ENCODE data around the gene OSCAR.

The OSCAR gene

DNA sequence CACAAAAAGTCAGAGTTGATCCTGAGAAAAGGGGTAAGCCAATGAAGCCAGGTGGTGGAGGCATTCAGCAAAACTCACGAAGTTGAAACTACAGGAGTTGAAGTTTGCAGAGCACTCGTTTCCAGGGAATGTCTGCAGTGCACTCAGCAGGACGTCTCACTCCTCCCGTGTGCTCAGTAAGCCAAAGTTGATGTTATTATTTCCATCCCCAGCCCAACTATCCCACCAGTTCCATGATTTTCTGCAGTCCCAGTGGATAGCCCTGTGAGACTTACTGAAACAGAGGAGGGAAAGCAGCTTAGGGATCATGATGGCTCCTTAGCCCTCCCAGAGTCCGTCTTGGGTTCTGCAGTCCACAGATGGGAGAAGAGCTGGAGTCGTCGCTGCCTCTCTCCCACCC is 19.6 kb downstream of the OSCAR start, which contains the start of gene TARM1:
Gene TARM1 (minus strand): TSS at position 334 of the 400 bp plus-strand sequence. CDS start 25 bp downstream, at position 309.
- DNase-seq = no peak

DNA sequence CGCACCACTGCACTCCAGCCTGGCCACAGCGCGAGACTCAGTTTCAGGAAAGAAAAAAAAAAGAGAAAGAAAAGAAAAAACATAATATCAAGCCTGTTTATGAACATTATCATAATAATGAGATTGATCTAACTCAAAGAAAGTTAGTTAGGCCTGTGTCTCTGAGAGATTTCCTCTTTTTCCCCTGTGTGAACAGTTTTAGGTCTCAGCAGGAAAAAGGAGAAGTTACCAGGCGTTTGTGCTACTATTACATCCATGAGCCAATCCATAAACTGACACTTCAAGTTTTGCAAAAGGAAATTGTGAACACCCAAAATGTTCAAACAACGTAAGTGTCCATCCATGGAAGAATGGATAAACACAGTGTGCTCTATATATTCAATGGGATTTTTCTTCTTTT is 23.3 kb downstream of the OSCAR start:
- no peak for DNase-seq

DNA sequence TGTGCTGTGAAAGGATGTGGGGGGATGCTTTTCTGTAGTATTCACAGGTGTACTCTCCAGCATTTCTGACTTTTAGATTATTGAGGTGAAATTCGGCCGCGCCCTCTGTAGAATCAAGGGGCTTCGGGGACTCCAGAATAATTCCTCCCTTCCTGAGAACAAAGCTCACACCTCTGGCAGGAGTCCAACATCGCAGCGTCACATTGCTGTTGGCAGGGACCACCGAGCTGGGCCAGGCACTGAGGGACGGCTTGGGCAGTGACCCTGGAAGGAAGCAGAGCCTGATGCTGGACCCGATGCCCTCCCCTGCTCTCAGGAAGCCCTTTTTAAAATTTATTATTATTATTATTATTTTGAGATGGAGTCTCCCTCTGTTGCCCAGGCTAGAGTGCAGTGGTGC is 25.8 kb downstream of the OSCAR start:
- DNase-seq = no peak

DNA sequence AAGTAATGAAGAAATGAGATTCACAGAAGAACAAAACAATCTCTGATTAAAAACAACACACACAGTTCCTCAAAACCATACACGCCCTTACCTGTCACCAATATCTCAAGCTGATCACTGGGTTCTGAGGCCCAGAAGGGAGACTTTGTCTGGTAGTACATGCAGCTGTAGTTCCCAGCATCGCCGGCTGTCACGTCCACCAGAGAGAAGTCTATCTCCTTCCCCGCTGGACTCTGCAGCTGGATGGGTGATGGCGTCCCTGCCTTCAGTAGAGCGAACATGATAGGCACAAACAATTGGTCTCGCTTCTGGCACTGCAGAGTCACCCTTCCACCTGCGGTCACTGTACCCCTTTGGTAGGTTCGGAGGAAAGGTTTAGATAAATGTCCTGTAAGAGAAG is 26.8 kb downstream of the OSCAR start:
- DNase-seq = no peak

DNA sequence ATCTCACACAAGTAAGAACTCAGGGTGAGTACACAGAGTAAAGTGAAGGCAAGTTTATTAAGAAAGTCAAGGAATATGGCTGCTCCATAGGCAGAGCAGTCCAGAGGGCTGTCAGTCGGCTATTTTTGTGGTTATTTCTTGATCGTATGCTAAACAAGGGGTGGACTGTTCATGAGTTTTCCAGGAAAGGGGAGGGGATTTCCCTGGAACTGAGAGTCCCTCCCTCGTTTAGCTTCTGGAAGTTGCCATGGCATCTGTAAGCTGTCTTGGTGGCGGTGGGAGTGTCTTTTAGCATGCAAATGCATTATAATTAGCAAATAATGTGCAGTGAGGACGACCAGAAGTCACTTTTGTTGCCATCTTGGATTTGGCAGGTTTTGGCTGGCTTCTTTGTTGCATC is 31.1 kb downstream of the OSCAR start:
- DNase-seq = no peak

DNA sequence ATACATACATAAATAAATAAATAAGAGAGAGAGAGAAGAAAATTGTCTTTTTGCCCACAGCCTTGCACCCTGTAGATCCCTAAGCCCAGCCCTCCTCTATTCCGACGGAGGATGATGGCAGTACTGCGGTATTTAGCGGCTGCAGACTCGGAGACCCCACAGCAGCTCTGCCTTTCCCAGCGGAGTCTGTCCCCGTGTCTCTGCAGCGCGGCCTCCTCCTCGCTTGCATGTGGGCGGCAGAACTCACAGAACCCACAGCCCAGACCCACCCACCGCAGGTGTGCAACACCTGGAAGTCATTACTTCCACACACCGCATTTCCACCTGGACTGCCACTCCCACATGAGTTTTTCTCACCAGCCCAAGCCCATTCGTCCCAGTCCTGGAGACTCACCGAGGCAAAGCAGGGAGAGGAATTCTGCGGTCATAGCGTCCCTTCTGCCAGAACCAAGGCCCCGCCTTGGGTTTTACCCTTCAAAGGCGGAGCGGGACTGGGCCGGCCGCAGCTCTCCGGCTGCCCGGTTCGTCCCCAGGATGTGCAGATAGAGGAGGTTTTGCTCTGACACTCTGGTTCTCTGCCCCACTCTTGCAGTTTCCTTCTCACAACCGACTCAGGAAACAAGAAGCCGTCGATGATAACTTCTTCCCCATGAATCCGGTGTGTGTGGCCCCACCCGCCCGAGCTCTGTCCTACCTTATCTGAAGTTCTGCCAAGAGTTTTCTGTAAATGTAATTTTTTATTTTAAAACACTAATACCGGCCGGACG is 37.1 kb downstream of the OSCAR start, which contains the start of gene VSTM1:
Gene VSTM1 (minus strand): TSS at position 548 of the 767 bp plus-strand sequence. CDS start 120 bp downstream, at position 428.
- no peak for DNase-seq

DNA sequence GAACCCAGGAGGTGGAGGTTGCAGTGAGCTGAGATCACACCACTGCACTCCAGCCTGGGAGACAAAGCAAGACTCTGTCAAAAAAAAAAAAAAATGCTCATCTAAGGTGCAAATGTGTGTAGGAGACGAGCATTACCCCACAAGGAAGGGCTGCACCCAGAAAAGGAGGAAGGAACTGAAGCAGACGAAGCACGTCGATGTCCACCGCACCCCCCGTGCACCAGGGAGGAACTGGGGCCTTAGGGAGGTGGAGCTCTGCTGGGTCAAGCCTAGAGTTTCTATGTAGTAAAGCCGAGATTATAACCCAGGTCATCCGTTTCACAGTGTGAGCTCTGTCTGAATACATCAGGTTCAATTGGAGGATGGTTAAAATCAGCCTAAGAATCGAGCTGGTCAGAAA is 38.0 kb downstream of the OSCAR start:
- peak; percentile 54 for DNase-seq

DNA sequence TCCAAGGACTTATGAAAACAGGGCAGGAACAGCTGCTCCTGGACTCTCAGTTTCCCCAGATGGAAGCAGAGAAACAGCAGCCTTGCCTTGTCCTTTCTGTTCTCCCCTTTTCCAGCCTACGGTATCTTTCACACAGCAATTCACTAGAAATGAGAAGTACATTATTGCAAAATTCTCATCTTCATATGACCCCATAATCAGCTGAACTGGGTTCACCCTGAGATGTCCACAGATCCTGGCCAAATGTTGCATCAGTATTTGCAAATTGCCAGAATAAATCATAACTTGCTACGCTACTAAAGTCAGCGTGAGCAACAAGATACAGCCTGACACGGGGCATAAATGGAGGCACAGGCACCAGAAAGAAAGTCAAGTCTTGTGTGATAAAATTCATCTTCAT is 53.0 kb downstream of the OSCAR start:
- peak; percentile 40 for DNase-seq

DNA sequence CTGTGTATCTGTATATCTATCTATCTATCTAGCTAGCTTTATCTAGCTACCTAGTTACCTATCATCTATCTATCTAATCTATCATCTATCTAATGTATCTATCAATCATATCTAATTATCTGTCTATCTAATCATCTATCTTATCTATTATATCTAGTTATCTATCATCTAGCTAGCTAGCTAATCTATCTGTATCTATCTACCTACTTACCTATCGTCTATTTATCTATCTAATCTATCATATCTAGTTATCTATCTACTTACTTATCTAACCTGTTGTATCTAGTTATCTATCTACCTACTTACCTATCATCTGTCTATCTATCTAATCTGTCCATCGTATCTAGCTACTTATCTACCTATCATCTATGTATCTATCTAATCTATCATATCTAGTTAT is 54.8 kb downstream of the OSCAR start:
- no peak for DNase-seq
